Activated CD8-positive, alpha-beta T cell treated with anti-CD3 and anti-CD28 coated beads for 36 hours (primary cell): Measurements from ENCODE around the gene CHML. TPM values are rescaled to one million over a fixed set of nuclear protein-coding genes. Genes with fewer than 3 reads are reported as not detected.

ENCODE experiments used
- ATAC-seq: fragments of 200-7000 bp; cut with Tn5 transposase; one replicate; pipeline ENCODE4 v1.10.0; 2021; ENCODE audit warnings: mild to moderate bottlenecking, moderate library complexity
- CTCF ChIA-PET: fragments of 350-600 bp; sonication (Branson Sonifier 250); formaldehyde crosslinking; loops from one replicate; lab custom pipeline; 2021; ENCODE audit warnings: antibody characterized with exemption; lab: Charles Lee
- POLR2A ChIA-PET: fragments of 350-600 bp; sonication (Branson Sonifier 250); formaldehyde crosslinking; loops from one replicate; lab custom pipeline; 2021; ENCODE audit warnings: antibody characterized with exemption; lab: Charles Lee
- DNase-seq: peaks from one replicate; pipeline ENCODE4 v3.0.0-alpha.2; 2020
- H3K27ac Mint-ChIP-seq: one replicate; pipeline ENCODE4 v1.8.0; 2021; ENCODE audit warnings: mild to moderate bottlenecking, mixed read lengths
- H3K27me3 Mint-ChIP-seq: one replicate; pipeline ENCODE4 v1.8.0; 2021; ENCODE audit warnings: mixed read lengths
- H3K36me3 Mint-ChIP-seq: one replicate; pipeline ENCODE4 v1.8.0; 2021; ENCODE audit warnings: low read depth, mixed read lengths
- H3K4me1 Mint-ChIP-seq: one replicate; pipeline ENCODE4 v1.8.0; 2021; ENCODE audit warnings: low read depth, mixed read lengths
- H3K4me3 Mint-ChIP-seq: one replicate; pipeline ENCODE4 v1.8.0; 2021; ENCODE audit warnings: mild to moderate bottlenecking, moderate library complexity, mixed read lengths
- H3K9me3 Mint-ChIP-seq: one replicate; pipeline ENCODE4 v1.8.0; 2021; ENCODE audit warnings: mixed read lengths
- intact Hi-C: fragments of 100-400 bp; cut with micrococcal nuclease; formaldehyde crosslinking; loops from one replicate; pipeline ENCODE4 v1.10.0; 2022
- total RNA-seq, 2 experiments: library from RNA; stranded (reverse); gene quantifications; one replicate each; pipeline ENCODE4 v1.2.3, GENCODE V29; 2021
- TF ChIP-seq, protein P1 (sequence below): fragments of 200-600 bp; IDR thresholded peaks from one replicate; pipeline ENCODE4 v1.8.0; 2022; ENCODE audit warnings: antibody characterized with exemption, mild to moderate bottlenecking

Gene CHML
- total RNA-seq, 2 experiments from 2014 or later, result 20.3 to 24.7 TPM

DNA sequence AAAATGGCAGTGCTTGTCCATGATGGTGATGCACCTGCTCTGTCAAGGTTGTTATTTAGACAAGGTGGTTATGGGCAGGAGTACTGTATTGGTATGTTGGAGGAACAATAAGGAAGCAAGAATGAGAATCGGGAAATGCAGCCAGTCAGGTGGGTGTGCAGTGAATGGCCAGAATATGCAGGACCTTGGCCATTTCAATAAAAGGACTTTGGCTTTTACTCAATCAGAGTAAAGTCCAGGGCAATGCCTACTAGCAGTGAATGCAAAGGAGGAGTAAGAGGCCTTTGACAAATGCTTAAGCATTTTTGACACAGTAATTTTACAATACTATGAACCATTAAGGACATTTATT lies 2.4 kb upstream of the CHML start:
- no peak overlapping the region for H3K27ac Mint-ChIP-seq
- CTCF ChIA-PET, result interaction anchor here (1.9 kb wide), 1 partner anchor 15 kb away, joined by 4 read pairs; no protein-coding TSS in a partner anchor
- H3K27me3 Mint-ChIP-seq, result no peaks in the 10 kb centered on the region
- intact Hi-C loops, result no loop called here
- peaks cover 13% of the 10 kb centered on the region for H3K9me3 Mint-ChIP-seq
- TF ChIP-seq, protein P1, sequence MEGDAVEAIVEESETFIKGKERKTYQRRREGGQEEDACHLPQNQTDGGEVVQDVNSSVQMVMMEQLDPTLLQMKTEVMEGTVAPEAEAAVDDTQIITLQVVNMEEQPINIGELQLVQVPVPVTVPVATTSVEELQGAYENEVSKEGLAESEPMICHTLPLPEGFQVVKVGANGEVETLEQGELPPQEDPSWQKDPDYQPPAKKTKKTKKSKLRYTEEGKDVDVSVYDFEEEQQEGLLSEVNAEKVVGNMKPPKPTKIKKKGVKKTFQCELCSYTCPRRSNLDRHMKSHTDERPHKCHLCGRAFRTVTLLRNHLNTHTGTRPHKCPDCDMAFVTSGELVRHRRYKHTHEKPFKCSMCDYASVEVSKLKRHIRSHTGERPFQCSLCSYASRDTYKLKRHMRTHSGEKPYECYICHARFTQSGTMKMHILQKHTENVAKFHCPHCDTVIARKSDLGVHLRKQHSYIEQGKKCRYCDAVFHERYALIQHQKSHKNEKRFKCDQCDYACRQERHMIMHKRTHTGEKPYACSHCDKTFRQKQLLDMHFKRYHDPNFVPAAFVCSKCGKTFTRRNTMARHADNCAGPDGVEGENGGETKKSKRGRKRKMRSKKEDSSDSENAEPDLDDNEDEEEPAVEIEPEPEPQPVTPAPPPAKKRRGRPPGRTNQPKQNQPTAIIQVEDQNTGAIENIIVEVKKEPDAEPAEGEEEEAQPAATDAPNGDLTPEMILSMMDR, result no peak
- peaks cover 12% of the 10 kb centered on the region for H3K36me3 Mint-ChIP-seq
- H3K4me1 Mint-ChIP-seq, result peaks cover 27% of the 10 kb centered on the region
- DNase-seq (no peak), ATAC-seq (no peak)
- POLR2A ChIA-PET, result interaction anchor here (0.7 kb wide), 1 partner anchor 86 kb away, joined by 3 read pairs; no protein-coding TSS in a partner anchor
- no peak overlapping the region for H3K4me3 Mint-ChIP-seq

DNA sequence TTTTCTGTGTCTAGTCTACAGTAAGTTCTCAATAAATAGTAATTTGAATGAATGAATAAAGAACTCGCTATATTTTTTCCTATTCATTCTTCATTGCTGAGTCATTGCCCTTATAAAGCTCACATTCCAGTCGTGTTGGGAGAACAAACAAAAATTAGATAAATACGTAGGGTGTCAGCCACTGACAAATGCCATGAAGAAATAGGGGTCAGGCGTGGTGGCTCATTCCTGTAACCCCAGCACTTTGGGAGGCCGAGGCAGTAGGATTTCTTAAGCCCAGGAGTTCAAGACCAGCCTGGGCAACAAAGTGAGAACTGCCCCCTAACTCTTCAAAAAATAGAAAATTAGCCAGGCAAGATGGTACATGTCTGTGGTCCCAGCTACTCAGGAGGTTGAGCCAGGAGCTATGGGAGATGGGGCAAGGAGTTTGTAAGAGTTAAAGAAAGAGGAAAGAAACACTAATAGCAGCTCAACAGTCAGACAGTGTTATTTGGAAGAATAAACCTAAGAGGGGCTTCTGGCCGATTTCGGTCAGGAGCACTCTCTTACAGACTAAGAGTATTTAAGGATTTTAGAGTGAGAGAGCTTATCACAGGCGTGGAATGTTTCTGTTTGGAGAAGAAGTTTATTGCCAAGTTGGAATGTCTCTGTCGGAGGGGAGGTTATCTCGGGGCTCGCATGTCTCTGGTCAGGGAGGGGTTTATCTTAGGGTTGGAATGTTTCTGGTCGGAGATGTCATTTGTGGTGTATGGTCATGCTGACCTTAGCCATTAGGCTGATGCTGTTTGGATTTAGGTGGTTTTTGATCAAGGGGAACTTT lies 1.8 kb upstream of the CHML start:
- Mint-ChIP-seq H3K36me3 (peaks cover 17% of the 10 kb centered on the region), H3K27ac (no peak overlapping the region), H3K4me1 (peaks cover 33% of the 10 kb centered on the region), H3K27me3 (no peaks in the 10 kb centered on the region), H3K9me3 (peaks cover 13% of the 10 kb centered on the region), H3K4me3 (no peak overlapping the region)
- DNase-seq (no peak), ATAC-seq (no peak)
- ChIA-PET POLR2A (interaction anchor here (0.6 to 2.8 kb wide), 3 partner anchors 10 to 205 kb away, joined by 3 to 7 read pairs (median 3); partner anchors contain the start of genes EXO1 and WDR64), CTCF (interaction anchor here (1.1 to 1.9 kb wide), 3 partner anchors 14 to 31 kb away, joined by 3 to 7 read pairs (median 4); no protein-coding TSS in a partner anchor)
- TF ChIP-seq, protein P1, result no peak
- intact Hi-C loops, result no loop called here

DNA sequence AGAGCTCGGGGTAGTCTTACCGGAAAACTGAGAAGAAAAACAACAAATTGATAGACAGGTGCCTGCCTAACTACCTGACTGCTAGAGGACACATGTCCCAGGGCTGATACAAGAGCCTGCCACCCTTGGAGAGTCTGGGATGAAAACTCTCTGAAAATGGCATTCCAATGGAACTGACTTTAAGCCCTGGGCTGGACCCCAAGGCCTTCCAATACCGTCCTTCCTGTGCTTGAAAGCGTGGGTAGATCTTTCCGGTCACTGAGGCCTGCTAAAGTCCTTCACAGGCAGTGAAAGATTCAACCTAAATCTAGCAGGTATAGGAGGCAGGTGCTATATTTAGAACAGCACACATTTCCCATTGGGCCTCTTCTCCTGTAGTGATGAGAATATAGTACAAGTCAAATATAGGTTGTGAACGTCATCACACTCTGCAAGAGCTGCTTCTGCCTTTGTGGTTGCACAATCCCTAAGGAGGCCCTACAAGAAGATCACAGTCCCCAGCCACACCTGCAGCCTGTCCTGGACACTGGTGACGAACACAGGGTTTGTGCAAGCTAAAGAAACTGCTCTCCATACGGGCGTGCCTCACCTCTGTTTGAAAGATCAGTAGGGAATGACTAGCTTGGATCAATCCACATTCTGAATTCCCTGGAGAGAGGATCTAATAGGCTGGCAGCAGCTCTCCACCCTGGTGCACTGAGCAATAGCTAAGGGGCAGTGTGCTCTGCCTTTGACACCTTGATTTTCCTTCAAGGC lies 876 bp upstream of the CHML start:
- H3K36me3 Mint-ChIP-seq, result peaks cover 22% of the 10 kb centered on the region
- intact Hi-C loops, result no loop called here
- DNase-seq (no peak), ATAC-seq (no peak)
- TF ChIP-seq, protein P1, result no peak
- peaks cover 13% of the 10 kb centered on the region for H3K9me3 Mint-ChIP-seq
- ChIA-PET POLR2A (interaction anchor here (0.6 to 2.8 kb wide), 9 partner anchors 11 to 209 kb away, joined by 3 to 7 read pairs (median 3); partner anchors contain the start of genes EXO1 and WDR64), CTCF (interaction anchor here (1.1 to 1.4 kb wide), 3 partner anchors 11 to 30 kb away, joined by 3 to 7 read pairs (median 4); no protein-coding TSS in a partner anchor)
- H3K27ac Mint-ChIP-seq, result peak overlapping the region; percentile 86
- no peaks in the 10 kb centered on the region for H3K27me3 Mint-ChIP-seq
- H3K4me3 Mint-ChIP-seq, result peak overlapping the region; percentile 60
- peaks cover 40% of the 10 kb centered on the region for H3K4me1 Mint-ChIP-seq

DNA sequence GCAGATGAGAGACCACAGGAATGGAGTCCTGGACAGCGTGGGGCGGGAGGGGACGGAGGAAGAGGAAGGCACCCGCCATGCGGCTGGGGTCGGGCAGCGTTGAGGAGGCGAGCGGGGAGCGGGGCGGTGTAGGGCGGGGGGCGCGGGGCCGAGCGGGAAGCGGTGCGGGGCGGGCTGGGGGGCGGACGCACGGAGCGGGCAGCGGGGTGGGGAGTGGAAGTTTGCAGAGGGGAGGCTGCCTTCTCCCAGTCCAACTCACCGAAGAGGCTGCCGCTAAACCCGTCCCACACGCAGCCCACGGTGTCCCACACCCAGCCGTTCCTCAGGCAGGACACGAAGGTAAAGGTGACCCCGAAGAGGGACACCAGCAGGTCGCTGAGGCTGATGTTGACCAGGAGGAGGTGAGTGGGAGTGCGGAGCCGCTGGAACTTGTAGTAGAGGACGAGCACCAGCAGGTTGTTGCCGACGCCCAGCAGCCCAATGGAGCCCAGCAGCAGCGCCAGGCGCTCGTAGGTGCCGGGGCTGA lies 483 bp downstream of the CHML start:
- H3K36me3 Mint-ChIP-seq, result peaks cover 32% of the 10 kb centered on the region
- peaks cover 13% of the 10 kb centered on the region for H3K9me3 Mint-ChIP-seq
- CTCF ChIA-PET, result no interaction called here
- intact Hi-C loops, result no loop called here
- ATAC-seq (peak; percentile 45), DNase-seq (peak; percentile 52)
- peaks cover 50% of the 10 kb centered on the region for H3K4me1 Mint-ChIP-seq
- POLR2A ChIA-PET, result interaction anchor here (1.0 to 2.8 kb wide), 7 partner anchors 10 to 208 kb away, joined by 3 to 7 read pairs (median 4); partner anchors contain the start of gene EXO1
- TF ChIP-seq, protein P1, result no peak
- H3K27me3 Mint-ChIP-seq, result no peaks in the 10 kb centered on the region
- peak overlapping the region; percentile 91 for H3K4me3 Mint-ChIP-seq
- peak overlapping the region; percentile 91 for H3K27ac Mint-ChIP-seq
